ENCODE results near the gene LRRC4C. TPM values are rescaled to one million over a fixed set of nuclear protein-coding genes. Genes with fewer than 3 reads are reported as not detected.

LRRC4C gene
- total and polyA plus RNA-seq, 10 of the 15 experiments (the other 5 are each of a cell fraction or from before 2014, with no cell fraction given) = 1.5 TPM; not detected in 9

GRCh38 chr11:41494716-41495115 lies 35.3 kb upstream of the LRRC4C start:
- ATAC-seq = no peak
- ChIA-PET SMC1A (ENCODE audit: uncharacterized antibody, unreplicated experiment) (no interaction called here), CTCF (no interaction called here), RAD21 (ENCODE audit: unreplicated experiment) (no interaction called here), POLR2A (no interaction called here)
- Histone ChIP-seq H3K4me1 (ENCODE audit: control insufficient read depth, insufficient read depth, low read length) (no peaks in the 10 kb centered on the region), H3K4me2 (ENCODE audit: control insufficient read depth, insufficient read depth) (no peak overlapping the region), H3K9me3 (replicated peaks; ENCODE audit: control insufficient read depth, insufficient read depth, low read length) (no peaks in the 10 kb centered on the region), H3K27me3 (replicated peaks in 1 of 2; ENCODE audit: control insufficient read depth in 2 of 2, insufficient read depth in 2 of 2, low read length in 1 of 2) (no peaks in the 10 kb centered on the region), H2AFZ (ENCODE audit: control insufficient read depth, low read depth, low read length) (no peak overlapping the region), H3K36me3 (ENCODE audit: control insufficient read depth in 2 of 2, insufficient read depth in 2 of 2, low read length in 1 of 2) (no peaks in the 10 kb centered on the region), H3K9ac (ENCODE audit: control insufficient read depth, insufficient read depth, low read length) (no peak overlapping the region), H4K20me1 (ENCODE audit: control insufficient read depth, insufficient read depth) (no peaks in the 10 kb centered on the region), H3K27ac (ENCODE audit: control insufficient read depth, insufficient read depth) (no peak overlapping the region), H3K79me2 (ENCODE audit: control insufficient read depth, insufficient read depth, low read length) (no peaks in the 10 kb centered on the region), H3K4me3 (no peak overlapping the region)
- TF ChIP-seq JUND (IDR thresholded peaks at IDR 0.05; ENCODE audit: low read depth, low read length) (no peak), ZBTB40 (IDR thresholded peaks at IDR 0.05; ENCODE audit: borderline replicate concordance) (no peak), BRCA1 (IDR thresholded peaks at IDR 0.05; ENCODE audit: low read depth, low read length) (no peak), RCOR1 (conservative IDR thresholded peaks at IDR 0.05; ENCODE audit: low read depth, low read length) (no peak), GATAD2B (conservative IDR thresholded peaks at IDR 0.05; ENCODE audit: low read depth) (no peak), KDM1A (IDR thresholded peaks at IDR 0.05; ENCODE audit: borderline replicate concordance) (no peak), ATF3 (IDR thresholded peaks at IDR 0.05; ENCODE audit: borderline replicate concordance, extremely low read depth, low read depth, low read length) (no peak), JUNB (IDR thresholded peaks at IDR 0.05) (no peak)
- in situ Hi-C loops (cut with MboI) (loop anchor here (10.0 kb wide), 1 partner anchor 1030 kb away; no protein-coding TSS in a partner anchor), intact Hi-C loops (cut with micrococcal nuclease; ENCODE audit: unreplicated experiment) (no loop called here)
- no TSS peak for BruUV-seq (replicated peaks)
- no peak for FAIRE-seq
- DNase-seq (ENCODE audit: low read depth, low spot score) = no peak
- WGBS (ENCODE audit: insufficient coverage, insufficient replicate concordance, low lambda C conversion rate, missing lambda C conversion rate) = 0% methylated on average over 1 of the region's 1 CpG
